Left renal pelvis (tissue), 4 donors: ENCODE measurements around the gene FREM3. TPM values are rescaled to one million over a fixed set of nuclear protein-coding genes. Genes with fewer than 3 reads are reported as not detected.

Source experiments
- DNase-seq, 4 donors: peaks; one replicate each; pipeline ENCODE4 v3.0.0-alpha.2; 2013; ENCODE audit warnings: low read depth in 4 of 4, low spot score in 3 of 4
- polyA plus RNA-seq, 4 donors: library from polyadenylated mRNA; unstranded; fragments of 120-200 nt; gene quantifications; one replicate each; pipeline ENCODE4 v1.2.1, GENCODE V29; 2013; ENCODE audit not compliant: insufficient read length in 4 of 4

FREM3 gene
- polyA plus RNA-seq, 4 donors = 0.10 to 0.37 (median 0.31) TPM

DNA sequence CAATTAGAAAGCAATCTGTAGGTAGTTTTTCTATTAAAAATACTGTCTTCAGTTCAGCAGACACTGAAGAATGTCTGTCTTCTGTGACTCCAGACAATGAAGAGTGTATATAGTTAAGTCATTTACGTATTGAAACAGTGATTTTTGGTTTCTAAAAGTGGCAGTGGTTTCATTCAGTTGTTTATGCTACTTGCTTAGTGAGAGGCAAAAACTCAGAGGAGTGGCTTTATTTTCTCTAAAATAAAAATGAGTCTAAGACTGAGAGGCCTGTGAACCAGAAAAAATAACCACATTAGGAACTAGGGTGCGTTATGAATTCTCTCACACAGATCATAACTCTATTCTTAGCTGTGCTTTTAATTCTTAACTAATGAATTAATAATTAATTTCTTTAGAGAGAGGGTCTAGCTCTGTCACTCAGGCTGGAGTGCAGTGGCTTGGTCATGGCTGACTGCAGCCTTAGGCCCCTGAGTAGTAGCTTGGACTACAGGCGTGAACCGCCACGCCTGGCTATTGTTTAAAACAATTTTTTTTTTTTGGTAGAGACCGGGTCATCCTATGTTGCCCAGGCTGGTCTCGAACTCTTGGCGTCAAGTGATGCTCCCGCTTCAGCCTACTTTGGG, 31.4 kb downstream of the FREM3 start:
- DNase-seq = peak in 1 of 4 donors; percentile 5

DNA sequence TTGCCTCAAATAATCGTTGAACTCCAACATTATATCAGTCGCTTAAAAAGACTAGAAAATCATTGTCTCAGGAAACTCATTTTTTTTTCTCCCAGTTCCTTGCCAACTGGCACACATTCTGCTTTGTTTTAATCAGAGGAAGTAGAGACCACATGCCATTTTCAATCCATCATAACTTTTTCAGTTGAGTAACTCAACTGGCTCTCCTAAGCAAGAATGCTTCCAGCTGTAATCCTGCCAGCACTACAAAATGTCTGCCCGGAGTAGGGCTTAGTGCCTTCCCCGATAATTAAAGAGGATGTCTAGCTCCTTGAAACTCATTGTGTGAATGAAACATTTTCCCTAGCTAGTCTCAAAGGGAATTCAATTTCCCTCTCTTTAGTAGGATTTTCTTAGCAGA, 33.0 kb downstream of the FREM3 start:
- no peak for DNase-seq

DNA sequence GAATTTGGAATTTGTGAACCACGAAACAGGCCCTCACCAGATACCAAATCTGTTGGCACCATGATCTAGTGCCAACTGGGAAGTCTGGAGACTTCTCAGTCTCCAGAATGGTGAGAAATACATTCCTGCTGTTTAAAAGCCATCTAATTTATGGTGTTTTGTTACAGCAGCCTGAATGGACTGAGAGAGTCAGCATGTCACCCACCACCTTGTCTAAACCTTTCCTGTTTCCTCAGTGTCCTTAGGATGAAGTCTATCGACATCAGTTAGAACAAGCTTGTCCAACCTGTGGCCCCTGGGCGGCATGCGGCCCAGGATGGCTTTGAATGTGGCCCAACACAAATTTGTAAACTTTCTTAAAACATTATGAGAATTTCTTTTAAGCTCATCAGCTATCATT, 42.1 kb downstream of the FREM3 start:
- DNase-seq = no peak

DNA sequence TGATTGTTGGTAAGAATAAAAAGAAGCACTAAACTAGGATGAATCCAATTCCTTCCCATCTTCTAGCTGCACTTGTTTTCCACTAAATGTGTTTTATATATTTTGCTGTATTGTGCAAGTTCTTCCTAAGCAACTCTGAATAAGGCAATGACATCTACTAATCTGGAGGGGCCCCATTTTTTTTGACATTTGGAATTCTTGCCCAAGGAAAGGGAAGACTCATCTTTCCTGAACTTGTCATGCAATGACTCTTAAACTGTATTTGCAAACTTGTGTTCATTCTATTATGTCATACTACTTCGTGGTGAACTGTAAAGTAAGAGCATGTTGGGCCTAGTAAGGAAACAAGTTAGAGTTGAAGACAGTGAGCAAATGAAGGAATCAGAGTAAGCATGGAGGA, 45.9 kb downstream of the FREM3 start:
- no peak for DNase-seq

DNA sequence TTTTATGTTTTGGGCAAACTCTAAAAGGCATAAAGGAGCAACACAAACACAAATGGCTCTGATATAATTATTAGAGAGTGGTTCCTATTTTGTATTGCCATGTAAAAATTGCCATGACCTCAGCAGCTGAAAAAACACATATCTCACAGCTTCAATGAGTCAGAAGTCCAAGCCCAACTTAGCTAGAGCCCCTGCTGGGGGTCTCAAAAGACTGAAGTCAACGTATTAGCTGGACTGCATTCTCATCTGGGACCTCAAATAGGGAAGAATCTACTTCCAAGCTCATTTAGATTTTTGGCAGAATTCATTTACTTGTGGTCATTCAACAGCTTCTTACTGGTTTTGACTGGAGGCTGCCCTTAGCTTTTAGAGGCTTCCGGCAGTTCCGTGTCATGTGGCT, 47.4 kb downstream of the FREM3 start:
- no peak for DNase-seq

DNA sequence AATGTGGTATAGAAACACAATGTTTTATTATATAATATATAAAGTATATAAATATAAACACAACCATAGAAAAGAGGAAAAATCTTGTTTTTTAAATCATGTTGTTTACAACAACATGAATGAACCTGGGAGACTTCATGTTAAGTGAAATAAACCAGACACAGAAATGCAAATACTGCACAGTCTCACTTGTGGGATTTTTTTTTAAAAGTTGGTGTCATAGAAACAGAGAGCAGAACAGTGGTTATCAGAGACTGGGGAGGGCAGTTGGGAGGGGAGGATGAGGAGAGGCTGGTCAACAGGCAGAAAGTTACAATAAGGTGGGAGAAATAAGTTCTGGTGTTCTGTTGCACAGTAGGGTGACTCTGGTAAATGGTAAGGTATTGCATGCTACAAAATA, 57.1 kb downstream of the FREM3 start:
- no peak for DNase-seq

DNA sequence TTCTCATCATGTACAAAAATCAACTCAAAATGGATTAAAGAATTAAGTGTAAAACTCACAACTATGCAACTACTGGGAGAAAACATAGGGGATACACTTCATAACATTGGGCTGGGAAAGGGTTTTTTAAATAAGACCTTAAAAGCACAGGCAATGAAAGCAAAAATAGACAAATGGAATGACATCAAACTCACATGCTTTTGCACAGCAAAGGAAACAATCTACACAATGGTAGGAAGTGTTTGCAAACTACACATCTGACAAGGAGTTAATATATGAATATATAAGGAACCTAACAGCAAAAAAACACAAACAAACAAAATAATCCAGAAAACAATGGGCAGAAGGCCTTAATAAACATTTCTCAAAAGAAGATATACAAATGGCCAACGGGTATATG, 57.9 kb downstream of the FREM3 start:
- no peak for DNase-seq

DNA sequence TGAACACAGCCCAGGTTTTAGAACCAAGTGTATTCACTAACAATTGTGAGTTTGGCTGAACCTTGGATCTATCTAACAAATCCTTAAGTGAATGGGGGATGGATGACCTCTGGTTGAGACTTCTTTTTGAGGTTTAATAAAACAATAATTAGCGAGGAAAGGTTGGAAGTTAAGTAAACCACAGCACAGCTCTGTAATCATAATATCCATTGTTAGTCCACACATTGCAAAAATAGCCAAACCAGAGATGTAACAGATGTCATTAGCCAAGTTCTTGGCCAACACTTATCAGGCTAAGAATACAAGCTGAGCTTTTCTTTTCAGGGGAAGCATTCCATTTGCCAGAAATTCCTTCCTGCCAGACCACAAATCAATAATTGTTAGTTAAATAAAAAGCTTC, 59.1 kb downstream of the FREM3 start:
- DNase-seq = peak in 2 of 4 donors; percentile 32 to 35

DNA sequence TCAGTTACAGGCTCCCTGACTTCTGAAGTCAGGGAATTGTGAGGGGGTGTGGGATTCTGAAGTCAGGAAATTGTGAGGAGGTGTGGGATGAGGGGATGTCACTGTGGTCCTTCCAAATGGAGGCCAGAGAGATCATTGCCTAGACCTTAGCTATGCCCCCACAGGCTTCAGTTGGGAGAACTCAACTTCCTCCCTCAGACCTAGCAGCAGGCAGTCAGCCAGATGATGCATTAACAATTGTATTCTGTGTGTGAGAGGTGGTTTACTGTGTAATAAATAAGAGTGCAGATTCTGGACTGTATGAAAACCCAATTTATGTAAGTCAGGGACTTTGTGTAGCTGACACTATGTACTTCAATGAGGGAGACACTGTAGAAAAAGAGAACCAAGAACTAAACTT, 65.7 kb downstream of the FREM3 start:
- DNase-seq = no peak

DNA sequence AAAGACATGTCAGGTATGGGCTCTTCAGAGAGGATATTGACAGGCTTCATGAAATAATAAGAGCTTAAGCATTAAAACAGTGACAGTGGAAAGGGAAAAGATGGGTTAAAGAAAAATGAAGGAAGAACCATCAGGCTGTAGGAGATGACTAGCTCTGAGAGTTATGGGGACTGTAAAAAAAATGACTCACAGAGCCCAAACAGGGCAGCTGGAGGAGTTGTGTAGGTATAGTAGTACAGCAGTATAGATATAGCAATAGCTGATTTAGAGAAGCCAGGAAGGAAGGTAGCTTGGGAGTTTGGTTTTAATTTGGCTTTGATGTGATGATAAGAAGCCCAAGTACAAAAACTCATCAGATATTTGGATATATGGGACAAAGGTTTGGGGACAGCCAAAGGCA, 66.6 kb downstream of the FREM3 start:
- DNase-seq = no peak

DNA sequence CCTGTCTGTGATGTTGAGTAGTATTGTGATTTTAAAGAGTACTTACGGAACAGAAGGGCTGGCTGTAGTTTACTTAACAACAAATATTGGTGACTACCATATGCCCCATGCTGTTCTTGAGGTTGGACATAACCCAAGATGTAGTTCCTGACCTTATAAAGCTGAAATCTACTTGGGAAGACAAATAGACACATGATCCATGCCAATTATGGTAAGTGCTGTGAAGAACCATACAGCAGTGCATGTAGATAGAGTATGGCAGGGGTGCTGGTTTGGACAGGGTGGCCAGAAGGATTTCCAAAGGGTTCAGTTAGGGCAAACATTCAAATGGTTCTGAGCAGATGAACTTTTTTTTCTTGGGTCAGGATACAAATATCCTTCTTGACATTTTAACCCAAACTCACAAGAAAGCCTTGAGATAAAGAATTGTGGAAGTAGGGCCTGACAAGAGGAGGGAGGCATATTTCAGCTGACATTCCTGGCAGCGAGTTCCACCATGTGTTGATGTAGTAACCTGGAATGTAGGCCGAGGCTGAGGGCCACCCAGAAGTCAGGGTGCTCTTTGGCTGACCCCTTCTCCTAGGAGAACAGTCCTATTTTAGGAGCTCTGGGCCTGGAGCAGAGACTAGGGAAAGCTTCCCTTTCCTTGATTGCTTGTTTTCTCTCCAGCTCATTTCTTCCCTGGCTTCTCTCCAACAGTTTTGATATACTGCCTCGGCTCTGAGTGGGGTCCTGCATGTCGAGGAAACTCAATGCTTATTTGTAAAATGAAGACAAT, 74.2 kb downstream of the FREM3 start:
- peak; percentile 70 to 78 (median 74) for DNase-seq

DNA sequence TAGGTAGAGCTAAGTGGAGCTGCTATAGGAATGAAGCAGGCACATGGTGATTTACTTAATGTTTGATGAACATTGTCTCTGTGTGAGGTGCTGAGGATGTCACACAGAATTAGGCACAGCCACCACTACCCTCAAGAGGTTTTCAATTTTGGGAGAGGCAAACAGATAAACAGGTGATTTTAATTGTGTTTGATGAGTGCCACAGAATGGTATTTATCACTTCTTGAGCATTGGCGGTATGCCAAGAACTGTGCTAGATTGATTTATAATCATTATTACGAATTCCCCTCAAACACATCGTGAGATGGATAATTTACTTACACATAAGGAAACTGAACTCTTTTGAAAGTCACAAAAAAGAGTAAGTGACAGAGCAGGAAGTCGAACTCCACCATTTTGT, 74.8 kb downstream of the FREM3 start:
- no peak for DNase-seq

DNA sequence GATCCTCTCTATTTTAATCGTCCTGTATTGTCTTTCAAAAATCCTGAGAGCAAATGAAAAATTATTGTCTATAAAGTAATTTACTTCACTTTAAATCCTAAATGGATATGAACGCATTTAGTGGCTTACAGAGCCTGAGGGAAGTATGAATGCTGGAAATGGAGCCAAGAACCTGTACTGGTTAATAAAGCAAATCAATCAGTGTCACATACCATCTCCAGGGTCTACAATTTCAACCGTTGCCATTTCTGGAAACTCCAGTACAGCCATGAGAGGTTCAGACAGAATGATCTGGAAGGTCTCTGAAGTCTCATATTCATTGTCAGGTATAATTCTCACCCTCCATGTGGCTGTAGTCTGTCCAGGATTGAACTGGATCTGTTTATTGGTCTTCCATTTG, 76.6 kb downstream of the FREM3 start:
- no peak for DNase-seq

DNA sequence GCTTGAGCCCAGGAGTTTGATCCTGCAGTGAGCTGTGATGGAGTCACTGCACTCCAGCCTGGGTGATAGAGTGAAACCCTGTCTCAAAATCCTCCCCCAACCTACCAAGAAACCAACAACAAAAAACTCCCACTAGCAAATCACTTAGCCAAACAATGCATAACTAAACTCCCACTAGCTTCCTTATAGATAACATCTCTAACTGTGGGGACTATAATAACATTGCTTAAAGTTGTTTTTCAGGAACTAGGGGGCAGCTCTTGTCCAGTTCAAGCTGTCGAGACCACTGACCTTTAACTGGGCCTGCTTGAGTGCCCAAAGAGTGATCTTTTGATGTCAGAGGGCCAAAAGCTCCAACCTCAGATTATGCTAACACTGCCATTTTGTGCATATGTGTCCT, 81.7 kb downstream of the FREM3 start:
- DNase-seq = no peak

DNA sequence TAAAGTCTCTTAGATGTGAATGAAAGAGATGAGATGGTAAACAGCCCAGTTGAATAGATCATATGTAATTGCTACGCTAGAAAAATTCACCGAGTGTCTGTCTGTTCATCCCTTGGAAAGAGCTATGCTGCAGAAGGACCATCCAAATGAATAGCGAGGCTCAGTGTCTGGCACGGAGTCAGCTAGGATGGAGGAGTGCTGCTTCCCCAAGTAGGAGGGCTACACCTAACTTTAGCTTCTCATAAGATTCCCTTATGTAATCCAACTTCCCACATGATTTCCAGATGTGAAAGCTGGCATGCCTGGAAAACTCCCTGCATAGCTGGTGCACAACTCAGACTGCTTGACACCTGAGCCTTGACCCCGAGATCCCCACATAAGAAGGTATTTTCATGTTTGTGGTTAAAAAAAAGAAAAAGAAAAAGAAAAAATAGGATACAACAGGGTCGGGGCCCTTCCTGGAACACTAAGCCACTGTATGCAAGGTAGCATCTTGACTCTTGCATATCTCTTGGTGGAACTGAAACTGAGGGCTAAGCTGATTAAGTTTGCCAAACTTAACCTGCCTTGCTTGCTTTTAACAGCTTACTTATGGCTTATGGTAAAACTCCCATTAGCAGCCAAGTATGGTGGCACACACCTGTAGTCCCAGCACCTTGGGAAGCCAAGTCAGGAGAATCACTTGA, 82.3 kb downstream of the FREM3 start:
- DNase-seq = no peak

DNA sequence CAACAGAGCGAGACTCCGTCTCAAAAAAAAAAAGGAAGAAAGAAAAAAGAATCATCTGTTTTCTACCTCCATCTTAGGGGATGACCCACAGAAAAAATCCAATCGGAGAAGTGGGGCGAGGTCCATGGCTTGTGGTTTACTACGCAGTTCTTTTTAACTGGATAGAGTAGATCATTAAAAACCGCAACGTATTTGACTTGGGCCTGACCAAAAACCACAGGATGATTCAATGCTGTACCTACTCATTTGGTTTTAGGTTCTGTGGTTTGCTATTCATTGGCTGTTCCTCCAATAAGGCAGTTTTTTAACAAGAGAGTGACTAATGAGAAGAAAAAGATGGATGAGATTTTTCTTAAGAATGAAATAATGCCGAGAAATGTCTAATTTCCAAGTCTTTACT, 83.7 kb downstream of the FREM3 start:
- DNase-seq = no peak

DNA sequence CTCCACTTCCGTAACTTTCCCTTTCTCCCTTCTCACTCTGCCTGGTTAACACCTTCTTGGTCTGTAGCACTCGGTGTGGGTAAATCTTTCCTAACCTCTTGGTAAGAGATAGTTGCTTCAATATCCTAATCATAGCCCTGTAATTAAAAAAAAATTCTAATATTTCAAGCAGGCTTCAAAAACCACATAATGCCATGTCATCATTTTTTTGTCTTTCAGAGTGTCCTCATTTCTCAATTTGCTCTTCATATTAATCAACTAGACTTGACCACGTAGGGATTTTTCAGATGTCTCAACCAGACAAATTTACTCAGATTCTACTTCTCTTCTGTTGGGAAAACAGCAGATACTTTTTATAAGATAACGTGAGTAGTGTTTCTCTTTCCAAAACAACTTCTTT, 91.0 kb downstream of the FREM3 start:
- DNase-seq = no peak

DNA sequence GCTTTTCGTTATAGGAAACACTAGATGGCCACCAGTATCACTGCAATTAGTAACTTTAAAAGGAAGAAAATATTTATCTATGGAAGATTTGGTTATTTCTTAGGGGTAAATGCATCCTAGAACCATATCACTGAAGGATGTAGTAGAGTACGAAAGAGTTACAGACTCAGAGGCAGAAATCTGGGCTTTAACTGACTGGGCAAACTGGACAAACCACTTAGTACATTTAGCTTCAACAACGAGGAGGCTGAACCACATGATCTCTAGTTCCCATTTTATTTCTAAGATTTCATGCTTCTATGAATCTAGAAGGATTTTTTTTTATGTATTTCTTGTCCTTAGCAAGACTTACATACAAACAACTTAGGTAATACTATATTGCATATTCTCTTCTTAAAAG, 94.0 kb downstream of the FREM3 start:
- no peak for DNase-seq

DNA sequence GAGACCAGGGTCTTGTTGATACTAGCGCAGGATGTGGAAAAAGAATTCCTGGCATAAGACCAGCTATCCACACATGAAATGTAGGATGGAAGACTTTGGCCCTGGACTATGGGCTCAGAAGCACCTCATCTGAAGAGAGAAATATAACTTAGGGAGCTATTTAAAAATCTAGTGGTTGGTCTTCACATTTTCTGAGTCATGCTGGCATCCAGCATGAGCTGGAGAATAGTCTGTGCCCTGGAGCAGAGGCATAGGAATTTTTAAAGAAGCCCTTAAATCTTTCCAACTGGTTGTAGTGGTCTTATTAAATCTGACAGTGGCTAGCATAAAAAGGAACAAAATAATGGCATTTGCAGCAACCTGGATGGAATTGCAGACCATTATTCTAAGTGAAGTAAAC, 100.6 kb downstream of the FREM3 start:
- DNase-seq = no peak

DNA sequence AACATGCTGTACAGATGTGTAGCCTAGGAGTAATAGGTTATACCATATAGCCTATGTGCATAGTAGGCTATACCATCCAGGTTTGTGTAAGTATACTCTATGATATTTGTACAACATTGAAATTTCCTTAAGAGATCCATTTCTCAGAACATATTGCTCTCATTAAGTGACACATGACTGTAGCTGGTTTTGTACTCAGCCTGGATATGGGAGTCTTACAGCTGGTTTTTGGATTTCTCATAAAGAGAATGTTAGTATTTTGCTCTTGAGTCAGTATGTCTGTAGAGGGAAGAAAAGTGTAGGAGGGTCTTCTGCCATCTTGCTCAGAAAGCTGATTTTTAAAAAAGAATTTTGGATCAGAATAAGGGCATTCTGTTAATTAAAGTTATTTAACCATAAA, 101.7 kb downstream of the FREM3 start:
- no peak for DNase-seq

DNA sequence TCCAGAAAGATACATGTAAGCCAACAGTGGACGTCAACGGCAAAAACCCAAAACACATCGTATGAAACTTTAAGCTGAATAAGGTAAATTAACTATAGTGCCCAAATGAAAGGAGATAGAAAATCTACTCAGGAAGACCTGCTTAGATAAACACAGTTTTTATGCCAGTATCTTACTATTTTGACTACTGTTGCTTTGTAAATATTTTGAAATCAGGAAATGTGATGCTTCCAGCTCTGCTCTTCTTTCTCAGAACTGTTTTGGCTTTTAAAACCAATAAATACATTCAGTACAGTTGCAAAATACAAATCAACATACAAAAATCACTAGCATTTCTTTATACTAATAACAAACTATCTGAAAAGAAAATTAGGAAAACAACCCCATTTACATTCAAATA, 103.2 kb downstream of the FREM3 start:
- no peak for DNase-seq

DNA sequence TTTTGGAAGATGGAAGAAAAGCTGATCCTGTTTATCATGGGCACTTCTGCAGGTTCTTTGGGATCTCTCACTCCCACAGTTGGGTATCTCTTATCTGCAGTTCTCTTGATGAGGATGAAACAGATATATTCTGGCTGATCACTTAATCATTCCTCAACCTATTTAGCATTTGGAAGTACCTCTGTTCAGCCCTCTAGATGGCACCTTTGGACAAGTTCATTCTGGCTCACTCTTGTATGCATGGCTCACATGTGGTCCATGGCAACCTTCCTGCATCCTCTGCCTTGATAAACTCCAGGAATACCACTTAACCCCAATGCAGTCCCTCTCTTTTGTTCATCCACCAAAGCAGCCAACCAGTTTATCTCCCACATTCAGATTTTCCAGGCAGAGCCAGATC, 112.8 kb downstream of the FREM3 start:
- no peak for DNase-seq
